Fibroblast of the aortic adventitia (primary cell): ENCODE data around the gene RFX7. TPM values are rescaled to one million over a fixed set of nuclear protein-coding genes. Genes with fewer than 3 reads are reported as not detected.
A peak's percentile ranks its signal among the peaks of the same experiment; 100 is the strongest.

Source experiments
- DNase-seq: peaks from one replicate; pipeline ENCODE4 v3.0.0-alpha.2; 2010; ENCODE audit warnings: low read depth
- H3K4me3 ChIP-seq: 2 replicates; pipeline ENCODE4 v1.5.1; 2011; ENCODE audit warnings: low read depth, mild to moderate bottlenecking, control low read depth, low read length, moderate library complexity
- total RNA-seq: library from RNA; depleted of rRNA; stranded (reverse); fragments of >200 nt; gene quantifications from 2 replicates; pipeline ENCODE4 v1.2.3, GENCODE V29; 2012; ENCODE audit warnings: low replicate concordance
- TF ChIP-seq, protein P1 (sequence below): IDR thresholded peaks from 2 replicates; pipeline ENCODE4 v1.5.1; 2011; ENCODE audit warnings: mild to moderate bottlenecking, low read length, control low read depth, inconsistent platforms; ENCODE audit not compliant: insufficient read depth

RFX7 gene
- total RNA-seq, 1 donor, result 9.5 TPM

DNA sequence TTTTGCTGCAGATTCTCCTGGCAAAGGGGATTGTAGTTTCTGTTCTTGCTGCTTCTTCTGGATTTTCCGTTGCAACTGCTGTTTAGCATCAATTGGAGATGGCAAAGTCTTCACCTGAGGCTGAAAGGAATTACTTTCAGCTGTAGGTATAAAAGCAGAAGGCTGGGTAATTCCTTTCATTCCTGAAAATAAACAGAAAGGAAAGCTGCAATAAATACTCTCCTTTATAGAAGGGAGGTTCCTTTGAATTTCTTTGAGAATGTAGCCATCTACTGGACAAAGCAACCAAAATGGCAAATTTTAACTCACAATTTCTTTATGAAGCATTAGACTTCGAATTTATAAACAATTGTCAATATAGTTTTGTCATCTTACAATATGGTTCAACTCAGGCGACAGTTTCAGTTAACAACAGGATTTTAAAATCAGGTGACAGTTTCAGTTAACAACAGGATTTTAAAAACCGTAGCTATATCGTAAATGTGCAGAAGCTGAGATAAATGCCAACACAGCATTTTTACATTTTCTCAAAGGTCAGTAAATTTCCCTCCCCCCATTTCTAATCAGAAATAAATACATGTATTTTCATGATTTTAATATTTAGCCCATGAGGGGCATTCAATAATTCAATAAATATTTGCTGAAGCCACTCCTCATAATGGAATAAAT lies 145.3 kb downstream of the RFX7 start:
- no peak overlapping the region for H3K4me3 ChIP-seq
- TF ChIP-seq, protein P1, sequence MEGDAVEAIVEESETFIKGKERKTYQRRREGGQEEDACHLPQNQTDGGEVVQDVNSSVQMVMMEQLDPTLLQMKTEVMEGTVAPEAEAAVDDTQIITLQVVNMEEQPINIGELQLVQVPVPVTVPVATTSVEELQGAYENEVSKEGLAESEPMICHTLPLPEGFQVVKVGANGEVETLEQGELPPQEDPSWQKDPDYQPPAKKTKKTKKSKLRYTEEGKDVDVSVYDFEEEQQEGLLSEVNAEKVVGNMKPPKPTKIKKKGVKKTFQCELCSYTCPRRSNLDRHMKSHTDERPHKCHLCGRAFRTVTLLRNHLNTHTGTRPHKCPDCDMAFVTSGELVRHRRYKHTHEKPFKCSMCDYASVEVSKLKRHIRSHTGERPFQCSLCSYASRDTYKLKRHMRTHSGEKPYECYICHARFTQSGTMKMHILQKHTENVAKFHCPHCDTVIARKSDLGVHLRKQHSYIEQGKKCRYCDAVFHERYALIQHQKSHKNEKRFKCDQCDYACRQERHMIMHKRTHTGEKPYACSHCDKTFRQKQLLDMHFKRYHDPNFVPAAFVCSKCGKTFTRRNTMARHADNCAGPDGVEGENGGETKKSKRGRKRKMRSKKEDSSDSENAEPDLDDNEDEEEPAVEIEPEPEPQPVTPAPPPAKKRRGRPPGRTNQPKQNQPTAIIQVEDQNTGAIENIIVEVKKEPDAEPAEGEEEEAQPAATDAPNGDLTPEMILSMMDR, result no peak
- DNase-seq, result peak; percentile 7

DNA sequence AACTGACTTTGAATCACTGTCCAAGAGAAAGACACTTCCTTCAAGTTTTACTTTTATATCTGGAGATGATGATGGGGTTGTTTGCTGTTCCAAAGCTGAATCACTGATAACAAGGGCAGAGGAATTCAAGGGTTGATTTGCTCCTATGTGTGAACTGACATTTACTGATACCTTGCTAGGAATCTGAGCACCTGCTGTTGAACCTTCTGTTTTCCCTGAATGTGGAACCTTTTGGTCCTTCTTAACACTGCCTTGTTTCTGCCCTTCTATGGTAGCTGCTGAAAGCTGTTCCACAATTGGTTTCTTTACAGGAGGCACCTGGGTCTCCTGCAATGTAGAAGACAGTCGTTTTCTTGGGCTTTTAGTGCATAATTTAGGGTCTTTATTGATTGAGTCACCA lies 148.3 kb downstream of the RFX7 start:
- no peak overlapping the region for H3K4me3 ChIP-seq
- TF ChIP-seq, protein P1, result no peak
- no peak for DNase-seq

GRCh38 chr15:56094171-56094570 lies 149.5 kb downstream of the RFX7 start:
- no peak for DNase-seq
- H3K4me3 ChIP-seq, result no peak overlapping the region
- TF ChIP-seq, protein P1, result no peak

GRCh38 chr15:56088389-56088788 lies 155.3 kb downstream of the RFX7 start:
- H3K4me3 ChIP-seq, result no peak overlapping the region
- DNase-seq, result no peak
- TF ChIP-seq, protein P1, result no peak

DNA sequence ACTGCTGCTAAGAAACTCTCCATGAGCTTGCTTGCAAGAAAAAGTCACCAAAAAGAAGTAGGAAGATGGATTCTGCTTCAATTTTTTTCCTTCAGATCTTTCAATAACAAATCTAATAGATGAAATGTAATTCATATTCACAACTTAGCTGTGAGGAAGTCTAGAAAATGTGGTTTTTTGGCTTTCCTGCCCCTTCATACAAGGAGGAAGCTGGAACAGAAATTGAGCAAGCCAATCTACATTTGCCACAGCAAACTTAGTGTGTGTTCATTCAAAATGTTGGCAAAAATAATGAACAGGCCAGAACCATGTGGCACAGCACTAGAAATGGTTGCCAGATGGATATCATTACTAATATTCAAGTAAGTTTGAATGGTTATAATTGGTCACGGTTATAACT lies 157.1 kb downstream of the RFX7 start:
- H3K4me3 ChIP-seq, result no peak overlapping the region
- TF ChIP-seq, protein P1, result no peak
- no peak for DNase-seq

DNA sequence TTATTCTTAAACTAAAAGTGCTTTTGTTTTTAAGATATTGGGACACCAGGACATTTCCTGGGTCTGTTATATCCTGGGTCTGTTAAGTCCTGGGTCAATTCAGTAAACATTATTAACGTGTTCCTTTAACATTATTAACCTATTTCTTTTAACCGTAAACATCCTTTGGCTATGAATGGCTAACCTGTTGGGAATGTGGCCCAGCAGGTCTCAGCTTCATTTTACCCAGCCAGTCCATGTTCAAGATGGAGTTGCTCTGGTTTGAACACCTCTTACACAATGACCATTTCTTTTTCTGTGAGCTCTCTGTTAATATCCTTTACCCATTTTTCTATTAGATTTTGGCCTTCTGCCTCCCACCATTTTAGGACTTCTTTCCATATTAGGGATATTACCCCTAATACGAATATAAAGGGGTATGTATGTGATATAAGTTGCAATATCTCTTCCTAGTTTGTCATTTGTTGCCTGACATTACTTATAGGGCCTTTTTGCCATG lies 161.4 kb downstream of the RFX7 start:
- TF ChIP-seq, protein P1, result no peak
- no peak for DNase-seq
- no peak overlapping the region for H3K4me3 ChIP-seq

GRCh38 chr15:56077081-56077480 lies 166.6 kb downstream of the RFX7 start:
- DNase-seq, result no peak
- H3K4me3 ChIP-seq, result no peak overlapping the region
- TF ChIP-seq, protein P1, result no peak
